CD4-positive, alpha-beta T cell treated with Interleukin-4 for 4 hours (primary cell): ENCODE results near the gene FAM53A.
"Not testable (repeated sequence)": the region's sequence is repeated elsewhere in the genome, so short reads cannot be mapped to it uniquely, and the experiment has no call there.

Experiments used
- DNase-seq: peaks from one replicate; pipeline ENCODE4 v3.0.0-alpha.2; 2020

The FAM53A gene

DNA sequence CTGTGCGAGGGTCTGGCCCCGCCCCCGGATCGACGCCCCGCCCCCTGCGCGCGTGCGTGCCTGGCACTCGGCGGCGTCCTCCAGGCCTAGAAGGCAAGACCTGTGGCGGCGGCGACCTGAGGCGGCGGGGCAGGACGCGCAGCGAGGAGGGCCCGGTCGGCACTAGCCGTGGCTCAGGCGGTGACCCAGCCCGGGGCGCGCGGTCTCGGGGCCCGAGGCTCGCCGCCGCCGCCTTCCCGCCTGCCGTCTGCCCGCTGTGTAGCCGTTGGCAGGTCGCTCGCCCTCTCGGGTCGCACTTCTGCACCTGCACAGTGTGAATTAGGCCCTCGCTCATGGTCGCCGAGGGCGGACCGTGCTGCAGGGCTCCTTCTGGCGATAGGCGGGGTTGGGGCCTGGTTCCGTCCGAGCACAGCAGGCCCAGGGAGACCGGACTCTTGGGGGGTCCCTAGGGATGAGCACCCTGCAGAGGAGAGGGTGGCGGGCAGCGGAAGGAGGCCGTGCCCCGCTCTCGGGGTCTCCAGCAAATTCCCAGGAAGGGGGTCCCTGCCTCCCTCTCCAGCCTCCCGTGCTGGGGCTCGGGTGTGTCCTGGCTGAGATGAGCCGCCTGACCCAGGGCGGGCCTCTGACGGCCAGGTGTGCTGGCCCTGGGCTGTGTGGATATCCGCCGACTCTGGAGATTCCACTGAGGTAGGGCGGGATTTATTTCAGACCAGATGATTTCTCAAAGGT lies 557 bp upstream of the FAM53A start:
- DNase-seq = no peak

DNA sequence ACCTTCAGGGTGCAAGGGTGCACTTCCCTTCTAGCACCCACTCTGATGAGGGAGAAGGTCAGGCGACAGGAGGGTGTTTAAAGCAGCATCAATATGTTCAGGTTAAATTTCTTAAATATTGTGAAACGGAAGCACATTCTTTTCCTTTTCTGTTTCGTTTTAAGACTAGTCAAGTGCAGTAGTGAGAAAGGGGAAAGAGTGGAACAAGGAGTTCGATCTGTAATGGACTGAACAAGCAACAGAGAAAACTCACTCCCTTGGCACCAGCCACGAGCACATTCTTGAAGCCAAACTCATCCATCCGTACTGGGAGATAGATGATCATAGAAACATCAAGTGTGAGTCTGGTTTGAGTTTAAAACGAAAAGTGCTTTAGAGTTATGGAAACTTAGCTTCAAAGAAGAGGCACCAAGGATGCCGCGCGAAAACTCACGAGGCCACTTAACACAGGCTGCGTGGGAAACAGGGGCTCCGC lies 815 bp downstream of the FAM53A start:
- DNase-seq = no peak

DNA sequence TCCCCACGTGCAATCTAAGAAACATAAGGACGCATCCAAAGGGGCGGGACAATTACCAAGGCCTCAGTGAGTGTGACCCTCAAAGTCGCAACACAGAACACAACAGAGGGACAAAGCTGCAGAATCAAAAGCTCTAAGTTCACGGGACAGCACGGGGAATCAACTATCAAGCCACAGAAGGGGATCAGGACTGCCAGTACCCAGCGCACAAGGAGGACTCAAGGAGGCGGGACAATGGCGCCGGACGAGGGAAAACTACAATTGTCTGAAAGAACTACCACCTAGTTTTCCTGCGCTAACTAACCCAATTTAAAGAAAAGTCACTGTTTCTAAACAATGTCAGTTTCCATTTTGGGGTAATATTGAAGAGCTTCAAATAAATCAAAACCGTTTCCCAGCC lies 1.3 kb downstream of the FAM53A start:
- DNase-seq = no peak

DNA sequence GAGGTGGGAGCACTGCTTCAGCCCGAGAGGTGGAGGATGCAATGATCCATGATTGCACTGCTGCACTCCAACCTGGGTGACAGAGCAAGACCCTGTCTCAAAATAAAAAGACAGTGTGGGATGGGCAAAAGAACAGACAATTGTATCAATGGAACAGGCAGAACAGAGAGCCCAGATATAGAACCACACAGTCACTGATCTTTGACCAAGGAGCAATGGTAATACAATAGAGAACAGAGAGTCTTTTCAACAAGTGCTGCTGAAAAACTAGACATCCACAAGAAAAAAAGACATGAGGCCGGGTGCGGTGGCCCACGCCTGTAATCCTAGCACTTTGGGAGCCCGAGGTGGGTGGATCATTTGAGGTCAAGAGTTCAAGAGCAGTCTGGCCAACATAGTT lies 5.9 kb downstream of the FAM53A start:
- no peak for DNase-seq

DNA sequence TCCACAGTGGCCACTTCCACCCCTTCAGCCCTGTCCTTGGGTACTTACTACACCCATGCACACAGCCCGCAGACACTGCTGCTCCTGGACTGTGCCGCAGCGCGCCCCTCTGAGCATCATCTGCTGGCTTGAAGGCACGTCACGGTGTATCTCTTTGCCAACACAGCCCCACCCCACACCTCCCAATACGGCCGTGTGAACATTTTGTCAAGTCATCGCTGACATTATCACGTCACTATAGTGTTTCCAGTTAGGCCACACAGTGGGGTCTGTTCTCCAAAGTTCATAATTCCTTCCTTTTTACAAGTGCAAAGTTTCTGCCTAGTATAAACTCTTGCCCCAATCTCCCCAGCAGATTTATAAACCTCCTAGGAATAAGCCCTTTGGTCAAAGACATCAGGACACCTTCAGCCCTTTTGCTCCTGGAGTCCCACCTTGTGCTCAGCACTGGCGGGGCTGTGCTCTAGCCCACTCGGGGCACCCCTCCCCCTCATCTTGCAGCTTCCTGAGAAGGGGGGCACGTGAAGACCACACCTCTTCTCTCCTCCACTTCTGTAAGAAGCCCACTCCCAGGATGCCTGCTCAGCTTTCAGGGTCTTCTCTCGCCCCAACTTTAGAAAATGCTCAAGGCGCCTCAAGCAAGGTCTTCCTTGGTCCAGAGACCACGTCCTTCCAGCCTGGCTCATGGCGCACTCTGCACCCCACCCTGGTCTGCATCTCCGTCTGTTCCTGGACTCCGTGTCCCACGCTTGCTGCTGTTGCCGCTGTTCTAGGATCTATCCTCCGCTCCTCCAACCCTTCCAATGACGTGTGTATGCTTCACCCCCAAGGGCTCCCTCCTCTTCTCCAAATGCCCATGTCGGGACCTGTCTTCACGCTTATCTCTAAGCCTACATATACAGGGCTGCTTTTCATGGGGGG lies 7.2 kb downstream of the FAM53A start:
- no peak for DNase-seq

DNA sequence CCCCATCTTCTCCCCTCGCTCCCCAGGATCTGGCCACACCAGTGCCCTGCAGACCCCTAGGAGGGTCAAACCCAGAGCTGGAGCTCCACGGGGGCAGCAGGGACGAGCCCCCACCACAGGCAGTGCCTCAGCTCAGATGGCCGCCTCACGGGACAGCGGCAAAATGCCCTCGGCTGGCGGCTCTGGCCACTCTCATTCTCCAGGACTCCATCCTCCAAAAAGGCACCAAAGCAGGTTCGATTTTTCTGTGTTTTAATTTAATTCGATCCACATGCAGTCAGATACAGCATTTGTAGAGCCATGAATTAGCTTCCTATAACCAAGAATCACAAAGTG lies 8.3 kb downstream of the FAM53A start:
- no peak for DNase-seq

DNA sequence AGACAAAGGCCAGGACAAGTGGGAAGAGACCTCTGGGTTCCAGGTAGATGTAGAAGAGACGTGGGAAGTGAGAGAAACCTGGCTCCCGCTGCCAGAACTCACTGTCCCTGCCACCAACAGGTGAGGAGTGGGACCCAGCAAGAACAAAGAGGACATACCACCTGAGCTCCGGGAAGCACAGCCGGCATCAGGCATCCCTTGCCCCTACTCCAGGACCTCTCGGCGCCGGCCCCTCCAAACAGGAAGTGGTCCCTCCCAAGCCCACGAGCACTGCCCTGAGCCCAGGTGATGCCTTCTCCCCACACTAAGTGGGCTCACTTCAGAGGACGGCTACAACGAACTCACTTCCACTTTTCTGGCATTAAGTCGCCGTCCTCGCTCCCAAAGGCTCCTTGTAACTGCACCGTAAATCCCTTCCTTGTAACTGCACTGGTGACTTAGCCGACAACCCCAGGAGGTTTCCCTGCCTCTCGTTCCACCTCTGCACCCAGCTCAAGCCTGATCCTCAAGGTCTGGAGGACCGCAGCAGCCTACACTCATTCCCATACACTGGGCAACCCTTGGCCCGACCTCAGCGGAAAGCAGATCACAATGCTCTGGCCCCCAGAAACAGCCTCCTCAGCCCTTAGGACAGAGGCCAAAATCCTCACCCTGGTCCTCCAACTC lies 8.8 kb downstream of the FAM53A start:
- DNase-seq = no peak

DNA sequence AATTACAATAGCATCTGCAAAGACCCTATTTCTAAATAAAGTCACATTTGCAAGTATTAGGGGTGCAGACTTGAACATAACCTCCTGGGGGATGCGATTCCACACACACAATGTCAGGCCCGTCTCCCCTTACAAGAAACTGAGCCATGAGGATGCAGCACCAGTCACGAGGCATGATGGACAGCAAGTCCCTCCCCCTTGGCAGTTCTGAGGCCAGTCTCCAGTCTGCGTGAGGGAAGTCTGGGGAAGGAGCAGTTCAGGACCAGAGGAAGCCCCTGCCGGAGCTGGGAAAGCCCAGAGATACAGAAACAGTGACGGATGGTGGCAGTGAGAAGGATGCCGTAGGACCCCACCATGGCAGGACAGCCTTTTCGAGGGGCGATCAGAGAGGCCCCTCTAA lies 9.4 kb downstream of the FAM53A start:
- no peak for DNase-seq

DNA sequence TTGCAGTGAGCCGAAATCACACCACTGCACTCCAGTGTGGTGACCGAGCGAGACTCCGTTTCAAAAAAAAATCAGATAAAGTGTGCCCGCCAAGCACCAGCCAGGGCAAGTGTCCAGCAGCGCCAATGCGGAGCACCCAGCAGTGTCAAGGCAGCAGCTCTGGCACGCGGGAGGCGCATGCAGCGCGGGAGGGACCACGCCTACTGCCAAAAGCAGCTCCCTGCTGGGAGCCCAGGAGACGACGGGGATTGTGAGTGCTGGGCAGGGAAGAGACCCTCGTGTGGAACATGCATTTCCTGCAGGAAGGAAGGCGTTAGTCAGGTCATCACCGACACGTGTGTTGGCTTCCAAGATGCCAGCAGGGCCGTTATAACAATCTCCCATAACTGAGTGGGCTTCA lies 10.4 kb downstream of the FAM53A start:
- no peak for DNase-seq

DNA sequence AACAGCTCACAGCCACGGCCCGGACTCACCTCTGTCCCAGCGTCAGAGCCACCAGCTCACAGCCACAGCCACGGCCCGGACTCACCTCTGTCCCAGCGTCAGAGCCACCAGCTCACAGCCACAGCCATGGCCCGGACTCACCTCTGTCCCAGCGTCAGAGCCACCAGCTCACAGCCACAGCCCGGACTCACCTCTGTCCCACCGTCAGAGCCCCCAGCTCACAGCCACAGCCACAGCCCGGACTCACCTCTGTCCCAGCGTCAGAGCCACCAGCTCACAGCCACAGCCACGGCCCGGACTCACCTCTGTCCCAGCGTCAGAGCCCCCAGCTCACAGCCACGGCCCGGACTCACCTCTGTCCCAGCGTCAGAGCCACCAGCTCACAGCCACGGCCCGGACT lies 13.1 kb downstream of the FAM53A start:
- DNase-seq = not testable (repeated sequence)

DNA sequence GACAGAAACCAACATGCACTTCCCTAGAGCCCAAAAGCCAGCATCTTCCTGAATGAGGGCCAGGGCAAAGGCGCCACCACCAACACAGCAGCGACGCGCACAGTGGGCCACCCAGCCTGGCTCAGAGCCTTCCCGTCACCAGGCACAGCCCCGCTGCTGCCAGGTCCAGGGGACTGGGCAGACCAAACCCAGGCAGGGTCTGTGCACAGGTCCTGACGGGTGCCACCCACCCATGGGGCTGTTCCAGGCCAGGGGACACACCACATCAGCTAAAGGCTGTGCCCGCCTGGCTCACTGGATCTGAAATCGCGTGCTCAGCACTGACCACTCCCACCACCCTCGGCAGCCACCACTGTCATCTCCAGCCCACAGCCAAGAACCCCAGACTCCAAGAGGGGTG lies 13.8 kb downstream of the FAM53A start:
- no peak for DNase-seq

DNA sequence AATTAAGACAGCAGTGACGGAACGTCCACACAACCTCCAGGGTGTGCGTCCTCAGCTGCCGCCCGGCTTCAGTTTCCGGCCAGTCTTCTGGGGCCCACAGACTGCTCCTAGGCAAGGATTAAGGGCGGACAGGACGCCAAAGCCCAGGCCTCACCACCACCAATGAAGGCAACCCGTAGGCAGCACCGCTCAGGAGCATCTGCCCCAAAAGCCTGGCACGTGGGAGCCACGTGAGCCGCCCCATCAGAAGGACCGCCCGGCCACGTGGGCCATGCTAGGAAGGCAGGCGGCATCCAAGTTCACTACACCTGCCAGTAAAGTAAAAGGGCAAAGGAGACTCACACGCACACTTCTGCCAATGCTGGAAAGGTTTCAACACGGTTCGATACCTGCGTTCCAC lies 14.3 kb downstream of the FAM53A start:
- DNase-seq = no peak

DNA sequence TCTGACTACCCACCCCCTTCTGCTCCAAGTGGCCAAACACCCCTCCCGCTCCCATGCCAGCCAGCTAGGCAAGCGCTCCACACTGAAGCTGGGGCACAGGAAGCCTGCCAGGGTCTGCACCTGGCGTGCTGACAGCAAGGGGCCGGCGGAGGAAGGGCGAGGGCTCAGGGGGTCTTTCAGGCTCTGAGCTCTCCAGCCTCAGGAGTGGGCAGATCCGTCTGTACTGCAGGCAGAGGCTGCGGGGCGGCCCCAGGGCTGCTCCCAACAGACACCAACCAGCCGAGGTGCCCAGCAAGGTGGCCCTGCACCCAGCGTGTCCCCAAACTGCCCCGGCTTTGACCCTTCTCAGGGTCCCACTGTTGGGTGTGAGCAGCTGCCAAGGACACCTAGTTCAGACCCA lies 14.8 kb downstream of the FAM53A start:
- DNase-seq = no peak

DNA sequence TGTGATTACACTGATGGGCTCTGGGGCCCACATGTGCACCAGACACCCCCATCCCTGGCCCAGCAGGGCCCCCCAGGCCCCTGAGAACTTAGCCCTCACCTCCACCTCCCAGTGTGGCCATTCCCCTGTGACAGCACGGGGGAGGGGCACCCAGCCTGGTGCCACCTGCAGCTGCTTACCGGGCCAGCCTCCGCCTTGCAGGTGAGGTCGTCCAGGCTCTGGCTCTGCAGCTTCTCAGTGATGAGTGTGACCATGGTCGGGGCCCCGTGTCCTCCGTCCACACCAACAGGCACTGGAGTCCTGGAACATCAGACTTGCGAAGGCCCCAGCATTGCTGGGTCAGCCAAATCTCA lies 15.6 kb downstream of the FAM53A start:
- DNase-seq = no peak

DNA sequence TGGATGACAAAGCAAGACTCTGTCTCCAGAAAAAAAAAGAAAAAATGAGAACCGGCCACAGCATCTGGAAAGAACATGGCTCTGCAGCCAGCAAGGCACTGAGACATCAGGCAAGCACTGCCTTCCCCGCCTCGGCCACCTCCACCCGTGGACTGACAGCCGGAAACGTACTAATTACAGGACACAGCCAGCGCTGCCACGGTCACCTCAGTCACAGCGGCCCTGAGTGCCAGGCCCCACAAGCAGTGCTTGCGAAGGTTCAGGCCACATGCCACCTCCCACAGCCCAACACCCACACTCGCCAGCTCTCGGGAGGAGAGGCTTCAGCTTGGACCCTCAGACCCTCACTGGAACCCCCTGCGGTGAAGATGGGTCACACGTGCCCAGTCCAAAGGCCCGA lies 16.8 kb downstream of the FAM53A start:
- DNase-seq = no peak

DNA sequence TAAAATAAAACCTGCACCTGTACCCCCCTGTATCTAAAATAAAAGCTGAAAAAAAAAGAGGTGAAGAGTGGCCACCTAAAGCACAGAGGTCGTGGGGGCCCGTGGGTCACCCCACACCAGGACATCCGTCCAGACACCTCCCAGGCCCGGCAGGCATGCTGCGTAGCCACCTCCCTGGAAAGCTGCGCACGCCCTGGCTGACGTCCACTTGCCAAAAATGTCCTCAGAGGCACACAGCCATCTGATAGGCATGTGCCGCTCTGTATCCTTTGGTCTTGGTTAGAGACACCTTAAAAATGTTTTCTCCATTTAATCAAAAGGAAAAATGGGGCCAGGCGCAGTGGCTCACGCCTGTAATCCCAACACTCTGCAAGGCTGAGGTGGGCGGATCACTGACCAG lies 17.7 kb downstream of the FAM53A start:
- no peak for DNase-seq

DNA sequence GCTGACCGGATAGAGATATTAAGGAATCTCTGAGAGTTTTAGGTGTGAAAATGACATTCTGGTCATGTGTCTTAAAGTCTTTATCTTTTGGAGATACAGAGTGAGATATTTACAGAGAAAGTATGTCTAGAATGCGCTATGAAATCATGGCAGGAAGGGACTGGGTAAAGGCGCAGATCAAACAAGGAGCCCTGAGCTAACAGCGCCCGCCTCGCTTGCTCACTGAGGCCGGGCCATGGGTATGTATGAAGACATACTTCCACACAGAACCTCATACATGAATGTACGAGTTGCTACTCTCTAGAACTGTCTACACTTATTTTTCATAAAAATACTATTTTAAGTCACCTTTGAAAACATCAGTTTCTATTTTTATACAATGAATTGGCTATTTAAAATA lies 20.0 kb downstream of the FAM53A start:
- DNase-seq = no peak

DNA sequence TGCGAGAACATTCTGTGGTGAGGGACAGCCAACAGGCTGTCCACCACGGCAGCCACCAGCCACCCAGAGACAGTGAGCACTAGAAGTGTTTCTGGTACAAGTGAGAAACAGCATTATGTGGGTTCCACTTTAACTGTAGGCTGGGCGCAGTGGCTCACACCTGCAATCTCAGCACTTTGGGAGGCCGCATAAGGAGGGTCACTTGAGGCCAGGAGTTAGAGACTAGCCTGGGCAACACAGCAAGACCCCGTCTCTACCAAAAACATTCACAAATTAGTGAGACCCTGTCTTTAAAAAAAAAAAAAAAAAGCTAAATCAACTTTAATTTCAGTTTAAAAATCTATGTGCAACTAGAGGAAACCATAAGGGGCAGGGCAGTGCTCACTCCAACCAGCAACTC lies 20.6 kb downstream of the FAM53A start:
- DNase-seq = no peak

DNA sequence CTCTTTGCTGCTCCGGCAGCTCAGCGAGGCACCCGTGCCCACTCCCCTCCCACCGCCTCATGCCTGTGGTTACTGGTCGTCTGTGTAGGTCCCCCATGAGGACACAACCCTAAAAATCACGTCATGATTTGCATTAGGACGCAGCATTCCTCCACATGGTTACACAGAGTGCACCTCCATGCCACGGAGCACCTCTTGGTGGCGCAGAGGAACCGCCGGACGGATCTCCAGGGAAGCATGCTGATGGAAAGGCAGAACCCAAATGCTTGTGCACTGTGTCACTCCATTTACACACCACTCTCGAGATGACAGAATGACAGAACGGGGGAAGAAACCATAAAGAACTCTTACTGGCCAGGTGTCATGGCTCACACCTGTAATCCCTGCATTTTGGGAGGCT lies 22.4 kb downstream of the FAM53A start:
- DNase-seq = no peak

DNA sequence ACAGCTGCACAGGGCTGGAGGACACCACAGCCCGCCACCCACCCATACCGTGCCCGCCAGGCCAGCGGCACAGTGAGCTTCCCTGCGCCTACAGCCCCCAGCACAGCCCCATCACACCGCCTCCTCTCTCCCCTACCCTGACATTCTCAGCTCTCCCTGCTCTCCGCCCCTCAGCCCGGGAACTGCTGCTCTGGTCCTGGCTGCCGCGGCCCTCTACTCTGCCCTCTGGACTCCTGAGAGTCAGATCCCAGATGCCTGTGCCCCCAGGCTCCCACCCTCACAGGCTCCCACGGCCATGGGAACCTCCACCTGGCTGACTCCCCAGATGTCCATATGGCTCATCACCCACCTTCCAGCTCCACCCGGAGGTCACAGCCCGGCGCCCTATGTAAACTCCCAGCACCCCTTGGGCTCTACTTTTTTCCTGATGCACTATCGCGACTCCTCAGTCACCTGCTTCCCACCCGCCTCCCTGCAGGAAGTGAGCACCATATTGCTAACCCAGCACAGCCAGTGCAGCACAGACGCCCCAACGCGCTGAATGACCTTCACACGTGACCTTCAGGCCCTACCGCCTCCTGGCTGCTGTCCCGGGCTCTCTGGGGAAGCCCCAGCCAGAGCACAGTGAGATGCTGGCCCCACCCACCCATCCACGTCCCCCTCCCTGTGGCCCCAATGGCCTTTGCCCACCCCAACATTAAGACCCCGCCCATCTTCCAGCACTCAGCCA lies 23.0 kb downstream of the FAM53A start:
- DNase-seq = no peak

DNA sequence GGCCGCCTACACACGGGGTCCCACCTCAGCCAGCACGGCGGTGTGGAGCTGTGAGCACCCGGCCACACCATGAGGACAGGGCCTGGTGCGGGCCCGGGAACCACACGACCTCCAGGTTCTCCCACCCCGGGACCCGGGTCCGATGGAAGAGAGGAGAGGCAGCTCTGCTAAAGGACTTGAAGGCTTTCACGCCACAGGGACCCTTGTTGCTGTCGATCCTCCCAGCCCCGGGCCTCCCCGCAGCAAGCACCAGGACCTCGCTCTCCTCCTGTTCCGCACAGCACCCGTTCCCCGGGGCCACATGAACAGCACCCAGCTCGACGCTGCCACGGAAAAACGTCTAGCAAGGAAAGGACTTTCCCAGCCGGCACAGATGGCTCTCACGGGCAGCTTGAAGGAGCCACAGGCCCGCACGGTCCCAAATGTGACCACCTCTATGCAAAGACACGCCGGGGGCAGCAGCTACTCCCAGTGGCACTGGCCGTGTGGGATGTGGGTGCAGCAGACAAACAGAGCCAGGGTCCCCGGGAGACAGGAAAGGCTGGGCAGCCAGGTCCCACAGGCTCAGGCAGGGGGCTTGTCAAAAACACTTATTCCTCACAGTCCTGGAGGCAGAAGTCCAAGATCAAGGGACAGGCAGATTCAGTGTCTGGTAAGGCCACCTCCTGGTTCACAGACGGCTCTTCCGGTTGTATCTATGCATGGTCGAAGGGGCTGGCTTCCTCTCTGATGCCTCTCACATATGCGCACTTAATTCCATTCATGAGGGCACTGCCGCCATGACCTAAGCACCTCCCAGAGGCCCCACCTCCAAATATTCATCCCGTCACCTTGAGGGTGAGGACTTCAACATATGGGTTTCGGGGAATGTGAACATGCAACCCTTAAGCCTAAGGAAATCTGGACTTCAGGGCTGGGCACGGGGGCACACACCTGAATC lies 24.7 kb downstream of the FAM53A start:
- no peak for DNase-seq

DNA sequence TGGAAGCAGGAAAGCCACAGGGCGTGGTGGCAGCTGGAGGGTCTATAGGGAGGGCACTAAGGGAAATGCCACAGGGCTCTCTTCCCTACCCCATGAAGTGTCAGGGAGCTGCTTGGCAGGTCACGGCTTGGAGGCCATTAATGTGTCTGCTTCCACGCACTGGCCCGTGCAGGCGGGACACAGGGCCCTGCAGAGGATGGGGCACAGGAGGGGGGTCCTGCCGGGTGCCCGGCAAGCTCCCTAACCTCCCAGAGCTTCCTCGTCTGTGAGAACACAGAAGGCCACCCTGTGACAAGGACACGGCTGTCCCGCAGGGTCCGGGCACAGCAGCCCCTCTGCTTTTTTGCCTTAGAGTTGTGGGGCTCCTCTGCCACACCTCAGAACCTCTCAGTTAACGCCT lies 25.5 kb downstream of the FAM53A start:
- DNase-seq = no peak
